IMR-90 (cell line): Measurements from ENCODE around the gene RAB11FIP4.

ENCODE experiments used
- CEBPB ChIP-seq: IDR thresholded peaks from 2 replicates; pipeline ENCODE4 v1.6.1; 2012; ENCODE audit warnings: low read depth, low read length, improper control_type of control experiment
- CTCF ChIP-seq: conservative IDR thresholded peaks from 2 replicates; pipeline ENCODE4 v1.5.1; 2012; ENCODE audit warnings: mild to moderate bottlenecking, low read depth, low read length, improper control_type of control experiment
- FOS ChIP-seq: fragments of 150-350 bp; IDR thresholded peaks from 2 replicates; pipeline ENCODE4 v1.6.1; 2016; ENCODE audit warnings: low read depth, low read length
- MAFK ChIP-seq: IDR thresholded peaks from 2 replicates; pipeline ENCODE4 v1.6.1; 2012; ENCODE audit warnings: low read depth, low read length, improper control_type of control experiment
- MXI1 ChIP-seq: IDR thresholded peaks from 2 replicates; pipeline ENCODE4 v1.6.1; 2012; ENCODE audit warnings: low read depth, mild to moderate bottlenecking, low read length, moderate library complexity, borderline replicate concordance
- POLR2A ChIP-seq: IDR thresholded peaks from 2 replicates; pipeline ENCODE4 v1.6.1; 2012; ENCODE audit warnings: mild to moderate bottlenecking, low read depth, low read length
- RAD21 ChIP-seq: IDR thresholded peaks from 2 replicates; pipeline ENCODE4 v1.6.1; 2012; ENCODE audit warnings: low read length, improper control_type of control experiment
- RFX5 ChIP-seq: IDR thresholded peaks from 2 replicates; pipeline ENCODE4 v1.8.0; 2012; ENCODE audit warnings: low read depth, mild to moderate bottlenecking, low read length, moderate library complexity
- SMC3 ChIP-seq: fragments of 150-350 bp; IDR thresholded peaks from 2 replicates; pipeline ENCODE4 v1.6.1; 2016; ENCODE audit warnings: low read depth, mild to moderate bottlenecking, antibody characterized with exemption, low read length, moderate library complexity
- USF2 ChIP-seq: fragments of 150-350 bp; IDR thresholded peaks from 2 replicates; pipeline ENCODE4 v1.6.1; 2017; ENCODE audit warnings: mild to moderate bottlenecking, antibody characterized with exemption, low read length, low read depth

DNA sequence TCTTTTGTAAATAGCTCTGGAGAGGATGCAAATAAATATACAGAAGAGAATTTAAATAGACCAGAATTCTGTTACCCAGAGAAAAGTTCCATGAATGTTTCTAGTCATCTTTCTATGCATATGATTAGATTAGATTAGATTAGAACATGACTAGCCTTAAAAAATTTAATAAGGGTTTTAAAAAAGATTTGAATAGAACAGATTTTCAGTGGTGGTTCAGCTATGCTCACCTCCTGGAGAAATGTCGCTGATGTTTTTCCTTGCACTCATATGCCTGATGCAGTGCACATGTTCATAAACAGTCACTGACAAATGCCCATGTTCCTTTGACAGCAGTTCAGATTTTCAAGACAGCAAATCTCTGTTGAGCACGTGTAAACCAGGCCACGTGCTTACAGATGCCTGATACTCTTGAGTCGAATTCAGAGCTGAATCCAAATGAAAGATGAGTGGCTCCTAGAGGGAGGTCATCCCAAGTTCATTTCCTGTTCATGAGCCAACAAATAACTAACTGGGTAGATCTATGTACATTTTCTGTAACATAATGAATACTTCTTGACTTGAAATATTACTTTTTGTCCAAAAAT, 19.9 kb upstream of the RAB11FIP4 start:
- TF ChIP-seq POLR2A (no peak), MAFK (no peak), CTCF (no peak), SMC3 (no peak), RAD21 (no peak), RFX5 (no peak), USF2 (peak; percentile 28; the same call in 1 of the 2 replicates), FOS (no peak), CEBPB (no peak), MXI1 (peak; percentile 96)
